HCEC 1CT (cell line): Measurements from ENCODE around the gene MYRIP.
"Not testable (repeated sequence)": the region's sequence is repeated elsewhere in the genome, so short reads cannot be mapped to it uniquely, and the experiment has no call there.

Experiments
- DNase-seq: peaks from one replicate; pipeline ENCODE4 v3.0.0-alpha.2; 2017

The MYRIP gene

GRCh38 chr3:39809181-39809994 lies at the start of gene MYRIP:
Gene MYRIP, plus strand, starts transcription at chr3:39809609. Its CDS starts 91,208 bp downstream, at chr3:39900817.
- no peak for DNase-seq

GRCh38 chr3:39760325-39760724 lies 49.1 kb upstream of the MYRIP start:
- DNase-seq: no peak

GRCh38 chr3:39762537-39763070 lies 46.8 kb upstream of the MYRIP start:
- DNase-seq: no peak

GRCh38 chr3:39763390-39763789 lies 46.0 kb upstream of the MYRIP start:
- no peak for DNase-seq

- no peak for DNase-seq
Measured at GRCh38 chr3:39765575-39765974, 43.8 kb upstream of the MYRIP start.

GRCh38 chr3:39766433-39766832 lies 43.0 kb upstream of the MYRIP start:
- no peak for DNase-seq

- not testable (repeated sequence) for DNase-seq
Measured at GRCh38 chr3:39766909-39767308, 42.5 kb upstream of the MYRIP start.

GRCh38 chr3:39778168-39778567 lies 31.2 kb upstream of the MYRIP start:
- not testable (repeated sequence) for DNase-seq

- no peak for DNase-seq
Measured at GRCh38 chr3:39779511-39780230, 29.7 kb upstream of the MYRIP start.

- no peak for DNase-seq
Measured at GRCh38 chr3:39780352-39780751, 29.1 kb upstream of the MYRIP start.

GRCh38 chr3:39781025-39781424 lies 28.4 kb upstream of the MYRIP start:
- DNase-seq: no peak

GRCh38 chr3:39781632-39782031 lies 27.8 kb upstream of the MYRIP start:
- DNase-seq: no peak

- DNase-seq: no peak
Measured at GRCh38 chr3:39783680-39784079, 25.7 kb upstream of the MYRIP start.

GRCh38 chr3:39784922-39785321 lies 24.5 kb upstream of the MYRIP start:
- DNase-seq: no peak

GRCh38 chr3:39788128-39788883 lies 21.1 kb upstream of the MYRIP start:
- DNase-seq: no peak

- DNase-seq: no peak
Measured at GRCh38 chr3:39791603-39792002, 17.8 kb upstream of the MYRIP start.

GRCh38 chr3:39794880-39795279 lies 14.5 kb upstream of the MYRIP start:
- no peak for DNase-seq

- DNase-seq: no peak
Measured at GRCh38 chr3:39801216-39801615, 8.2 kb upstream of the MYRIP start.

- not testable (repeated sequence) for DNase-seq
Measured at GRCh38 chr3:39802486-39802885, 6.9 kb upstream of the MYRIP start.

GRCh38 chr3:39803956-39804355 lies 5.5 kb upstream of the MYRIP start:
- DNase-seq: no peak

GRCh38 chr3:39804951-39805350 lies 4.5 kb upstream of the MYRIP start:
- no peak for DNase-seq

GRCh38 chr3:39805650-39806049 lies 3.8 kb upstream of the MYRIP start:
- no peak for DNase-seq

GRCh38 chr3:39806820-39807219 lies 2.6 kb upstream of the MYRIP start:
- no peak for DNase-seq
